ENCODE data around the gene VMO1.

DNA sequence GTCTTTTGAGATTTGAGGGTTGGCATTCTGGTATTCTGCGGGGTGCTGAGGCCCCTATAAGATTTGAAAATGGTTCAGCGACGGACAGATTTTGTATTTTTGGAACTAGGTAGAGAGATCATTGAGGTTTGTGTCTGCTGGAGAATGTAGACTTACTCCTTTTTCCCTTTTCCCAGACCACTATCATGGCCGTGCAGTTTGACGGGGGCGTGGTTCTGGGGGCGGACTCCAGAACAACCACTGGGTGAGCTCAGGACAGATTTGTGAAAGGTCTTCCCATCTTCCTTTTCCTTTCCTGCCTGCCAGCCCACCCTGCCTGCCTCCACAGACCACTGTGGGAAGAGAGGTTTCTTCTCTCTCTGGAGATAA, 10.4 kb upstream of the VMO1 start:
- TF ChIP-seq YBX1 (IDR thresholded peaks at IDR 0.05) = no peak
- TF ChIP-seq CHD1 (IDR thresholded peaks at IDR 0.05; ENCODE audit: low read length) = no peak
- no peak for TF ChIP-seq SIRT6 (IDR thresholded peaks at IDR 0.05; ENCODE audit: low read depth, low read length)
- TF ChIP-seq, protein P1, sequence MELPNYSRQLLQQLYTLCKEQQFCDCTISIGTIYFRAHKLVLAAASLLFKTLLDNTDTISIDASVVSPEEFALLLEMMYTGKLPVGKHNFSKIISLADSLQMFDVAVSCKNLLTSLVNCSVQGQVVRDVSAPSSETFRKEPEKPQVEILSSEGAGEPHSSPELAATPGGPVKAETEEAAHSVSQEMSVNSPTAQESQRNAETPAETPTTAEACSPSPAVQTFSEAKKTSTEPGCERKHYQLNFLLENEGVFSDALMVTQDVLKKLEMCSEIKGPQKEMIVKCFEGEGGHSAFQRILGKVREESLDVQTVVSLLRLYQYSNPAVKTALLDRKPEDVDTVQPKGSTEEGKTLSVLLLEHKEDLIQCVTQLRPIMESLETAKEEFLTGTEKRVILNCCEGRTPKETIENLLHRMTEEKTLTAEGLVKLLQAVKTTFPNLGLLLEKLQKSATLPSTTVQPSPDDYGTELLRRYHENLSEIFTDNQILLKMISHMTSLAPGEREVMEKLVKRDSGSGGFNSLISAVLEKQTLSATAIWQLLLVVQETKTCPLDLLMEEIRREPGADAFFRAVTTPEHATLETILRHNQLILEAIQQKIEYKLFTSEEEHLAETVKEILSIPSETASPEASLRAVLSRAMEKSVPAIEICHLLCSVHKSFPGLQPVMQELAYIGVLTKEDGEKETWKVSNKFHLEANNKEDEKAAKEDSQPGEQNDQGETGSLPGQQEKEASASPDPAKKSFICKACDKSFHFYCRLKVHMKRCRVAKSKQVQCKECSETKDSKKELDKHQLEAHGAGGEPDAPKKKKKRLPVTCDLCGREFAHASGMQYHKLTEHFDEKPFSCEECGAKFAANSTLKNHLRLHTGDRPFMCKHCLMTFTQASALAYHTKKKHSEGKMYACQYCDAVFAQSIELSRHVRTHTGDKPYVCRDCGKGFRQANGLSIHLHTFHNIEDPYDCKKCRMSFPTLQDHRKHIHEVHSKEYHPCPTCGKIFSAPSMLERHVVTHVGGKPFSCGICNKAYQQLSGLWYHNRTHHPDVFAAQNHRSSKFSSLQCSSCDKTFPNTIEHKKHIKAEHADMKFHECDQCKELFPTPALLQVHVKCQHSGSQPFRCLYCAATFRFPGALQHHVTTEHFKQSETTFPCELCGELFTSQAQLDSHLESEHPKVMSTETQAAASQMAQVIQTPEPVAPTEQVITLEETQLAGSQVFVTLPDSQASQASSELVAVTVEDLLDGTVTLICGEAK (IDR thresholded peaks at IDR 0.05) = no peak
- TF ChIP-seq, protein P1 (CRISPR knock-in tag; IDR thresholded peaks at IDR 0.05) = no peak
- no peak for TF ChIP-seq IRF2 (CRISPR knock-in tag; IDR thresholded peaks at IDR 0.05)
- TF ChIP-seq, protein P2, sequence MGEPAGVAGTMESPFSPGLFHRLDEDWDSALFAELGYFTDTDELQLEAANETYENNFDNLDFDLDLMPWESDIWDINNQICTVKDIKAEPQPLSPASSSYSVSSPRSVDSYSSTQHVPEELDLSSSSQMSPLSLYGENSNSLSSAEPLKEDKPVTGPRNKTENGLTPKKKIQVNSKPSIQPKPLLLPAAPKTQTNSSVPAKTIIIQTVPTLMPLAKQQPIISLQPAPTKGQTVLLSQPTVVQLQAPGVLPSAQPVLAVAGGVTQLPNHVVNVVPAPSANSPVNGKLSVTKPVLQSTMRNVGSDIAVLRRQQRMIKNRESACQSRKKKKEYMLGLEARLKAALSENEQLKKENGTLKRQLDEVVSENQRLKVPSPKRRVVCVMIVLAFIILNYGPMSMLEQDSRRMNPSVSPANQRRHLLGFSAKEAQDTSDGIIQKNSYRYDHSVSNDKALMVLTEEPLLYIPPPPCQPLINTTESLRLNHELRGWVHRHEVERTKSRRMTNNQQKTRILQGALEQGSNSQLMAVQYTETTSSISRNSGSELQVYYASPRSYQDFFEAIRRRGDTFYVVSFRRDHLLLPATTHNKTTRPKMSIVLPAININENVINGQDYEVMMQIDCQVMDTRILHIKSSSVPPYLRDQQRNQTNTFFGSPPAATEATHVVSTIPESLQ (CRISPR knock-in tag; IDR thresholded peaks at IDR 0.05) = no peak
